ENCODE measurements around the gene NEK8. TPM values are rescaled to one million over a fixed set of nuclear protein-coding genes. Genes with fewer than 3 reads are reported as not detected.

NEK8 gene
- total RNA-seq, 1 donor from 2014 or later: 5.5 TPM

DNA sequence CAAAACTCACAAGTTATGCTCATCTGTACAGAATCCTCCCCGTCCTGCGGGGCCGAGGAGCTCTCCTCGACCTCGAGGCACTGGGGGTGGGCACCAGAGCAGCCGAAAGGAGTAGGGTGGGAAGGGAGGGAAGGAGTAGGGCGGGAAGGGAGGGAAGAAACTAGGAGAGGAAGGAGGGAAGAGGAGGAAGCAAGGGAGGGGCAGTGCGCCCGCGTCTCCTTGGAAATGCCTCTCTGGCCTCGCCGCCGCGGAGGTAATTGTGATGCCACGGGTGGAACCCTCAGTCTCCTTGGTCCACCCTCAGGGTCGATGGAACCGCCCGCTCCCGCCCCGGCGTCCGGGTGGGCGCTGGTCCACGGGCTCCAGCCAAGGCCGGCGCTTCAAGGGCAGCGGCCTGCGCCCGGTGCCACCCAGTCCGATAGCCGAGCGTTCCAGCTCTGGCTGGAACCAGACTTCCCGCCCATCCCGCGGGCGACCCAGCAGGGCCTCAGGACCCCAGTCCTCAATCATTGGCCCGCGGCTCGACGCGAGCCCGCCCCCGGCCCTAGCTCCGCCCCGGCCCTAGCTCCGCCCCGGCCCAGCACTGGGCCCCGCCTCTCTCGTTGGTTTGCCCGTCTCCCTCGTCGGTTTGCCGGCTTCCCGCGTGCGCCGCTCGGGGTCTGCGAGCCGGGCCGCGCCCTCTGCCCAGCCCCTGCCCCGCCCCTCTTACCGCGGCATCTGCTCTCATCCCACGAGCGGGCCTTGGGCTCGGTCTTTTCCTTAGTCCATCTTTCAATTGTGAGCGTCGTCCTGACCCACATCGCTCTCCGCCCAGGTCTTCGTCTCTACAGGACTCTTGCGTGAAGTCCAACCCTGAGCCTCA, 17.5 kb upstream of the NEK8 start:
- peaks cover 16% of the 10 kb centered on the region for H3K36me3 Mint-ChIP-seq (ENCODE audit: low read depth)
- TF ChIP-seq, protein P1, sequence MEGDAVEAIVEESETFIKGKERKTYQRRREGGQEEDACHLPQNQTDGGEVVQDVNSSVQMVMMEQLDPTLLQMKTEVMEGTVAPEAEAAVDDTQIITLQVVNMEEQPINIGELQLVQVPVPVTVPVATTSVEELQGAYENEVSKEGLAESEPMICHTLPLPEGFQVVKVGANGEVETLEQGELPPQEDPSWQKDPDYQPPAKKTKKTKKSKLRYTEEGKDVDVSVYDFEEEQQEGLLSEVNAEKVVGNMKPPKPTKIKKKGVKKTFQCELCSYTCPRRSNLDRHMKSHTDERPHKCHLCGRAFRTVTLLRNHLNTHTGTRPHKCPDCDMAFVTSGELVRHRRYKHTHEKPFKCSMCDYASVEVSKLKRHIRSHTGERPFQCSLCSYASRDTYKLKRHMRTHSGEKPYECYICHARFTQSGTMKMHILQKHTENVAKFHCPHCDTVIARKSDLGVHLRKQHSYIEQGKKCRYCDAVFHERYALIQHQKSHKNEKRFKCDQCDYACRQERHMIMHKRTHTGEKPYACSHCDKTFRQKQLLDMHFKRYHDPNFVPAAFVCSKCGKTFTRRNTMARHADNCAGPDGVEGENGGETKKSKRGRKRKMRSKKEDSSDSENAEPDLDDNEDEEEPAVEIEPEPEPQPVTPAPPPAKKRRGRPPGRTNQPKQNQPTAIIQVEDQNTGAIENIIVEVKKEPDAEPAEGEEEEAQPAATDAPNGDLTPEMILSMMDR (IDR thresholded peaks at IDR 0.05): no peak
- peak overlapping the region; percentile 89 for H3K4me3 Mint-ChIP-seq (ENCODE audit: unreplicated experiment)
- H3K9me3 Mint-ChIP-seq (ENCODE audit: low read depth): no peaks in the 10 kb centered on the region
- peak; percentile 96 for DNase-seq (ENCODE audit: low spot score)
- H3K4me1 Mint-ChIP-seq (ENCODE audit: low read depth): peaks cover 38% of the 10 kb centered on the region
- H3K27me3 Mint-ChIP-seq (ENCODE audit: low read depth): no peaks in the 10 kb centered on the region
- H3K27ac Mint-ChIP-seq (ENCODE audit: unreplicated experiment): peak overlapping the region; percentile 99

DNA sequence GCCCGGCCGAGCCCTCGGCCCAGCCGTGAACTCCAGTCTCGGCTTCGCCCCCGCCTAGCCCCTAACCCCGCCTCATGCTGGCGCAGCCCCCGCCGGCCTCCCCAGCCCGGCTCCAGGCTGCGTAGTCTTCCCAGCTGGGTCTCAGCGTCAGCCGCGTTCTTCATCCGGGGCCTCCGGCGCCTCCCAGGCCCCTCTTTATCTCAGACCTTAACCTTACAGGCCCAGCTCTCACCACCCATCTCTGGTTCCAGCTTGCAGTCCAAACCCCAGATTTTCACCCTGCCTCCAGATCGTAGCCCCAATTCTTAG, 16.9 kb upstream of the NEK8 start, which contains the start of gene PROCA1:
TSS of gene PROCA1 (minus strand) at position 166 of the 309 bp plus-strand sequence. CDS start 228 bp downstream, outside the sequence.
- H3K4me3 Mint-ChIP-seq (ENCODE audit: unreplicated experiment): peak within 1 kb of the TSS; percentile 89
- H3K36me3 Mint-ChIP-seq (ENCODE audit: low read depth): peaks cover 16% of the 10 kb centered on the region
- H3K27me3 Mint-ChIP-seq (ENCODE audit: low read depth): no peaks in the 10 kb centered on the region
- TF ChIP-seq, protein P1 (IDR thresholded peaks at IDR 0.05): no peak
- H3K9me3 Mint-ChIP-seq (ENCODE audit: low read depth): no peaks in the 10 kb centered on the region
- DNase-seq (ENCODE audit: low spot score): no peak
- H3K27ac Mint-ChIP-seq (ENCODE audit: unreplicated experiment): peak within 1 kb of the TSS; percentile 99
- peaks cover 43% of the 10 kb centered on the region for H3K4me1 Mint-ChIP-seq (ENCODE audit: low read depth)

DNA sequence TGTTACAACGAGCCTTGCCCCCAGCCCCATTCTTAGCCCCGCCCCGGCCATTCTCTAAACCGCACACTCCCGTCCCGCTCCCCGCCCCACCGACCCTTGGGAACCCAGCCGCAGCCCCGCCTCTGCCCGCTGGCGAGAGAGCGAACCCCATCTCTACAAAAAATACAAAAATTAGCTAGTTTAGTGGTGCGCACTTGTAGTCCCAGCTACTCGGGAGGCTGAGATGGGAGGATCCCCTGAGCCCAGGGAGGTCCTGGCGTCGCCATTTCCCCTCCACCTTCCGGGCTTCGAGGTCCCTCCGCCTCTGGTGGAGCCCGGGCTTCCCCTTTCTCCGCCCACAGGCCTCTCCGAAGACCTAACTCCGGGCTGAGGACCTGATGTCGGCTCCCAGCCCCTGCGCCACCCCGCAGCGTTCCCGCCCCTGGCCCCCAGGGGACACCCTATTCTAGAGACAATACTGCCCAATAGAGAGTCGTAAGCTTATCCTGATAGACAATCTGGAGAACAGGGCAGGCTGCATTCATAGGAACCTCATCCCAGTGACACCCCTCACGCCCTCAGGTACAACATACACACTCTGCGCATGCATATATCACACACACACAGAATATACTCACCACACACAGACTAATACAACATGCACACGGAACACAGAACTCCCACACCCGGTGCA, 16.4 kb upstream of the NEK8 start:
- peak overlapping the region; percentile 99 for H3K27ac Mint-ChIP-seq (ENCODE audit: unreplicated experiment)
- peaks cover 44% of the 10 kb centered on the region for H3K4me1 Mint-ChIP-seq (ENCODE audit: low read depth)
- H3K4me3 Mint-ChIP-seq (ENCODE audit: unreplicated experiment): peak overlapping the region; percentile 89
- TF ChIP-seq, protein P1 (IDR thresholded peaks at IDR 0.05): no peak
- H3K36me3 Mint-ChIP-seq (ENCODE audit: low read depth): peaks cover 16% of the 10 kb centered on the region
- no peak for DNase-seq (ENCODE audit: low spot score)
- H3K27me3 Mint-ChIP-seq (ENCODE audit: low read depth): no peaks in the 10 kb centered on the region
- no peaks in the 10 kb centered on the region for H3K9me3 Mint-ChIP-seq (ENCODE audit: low read depth)

DNA sequence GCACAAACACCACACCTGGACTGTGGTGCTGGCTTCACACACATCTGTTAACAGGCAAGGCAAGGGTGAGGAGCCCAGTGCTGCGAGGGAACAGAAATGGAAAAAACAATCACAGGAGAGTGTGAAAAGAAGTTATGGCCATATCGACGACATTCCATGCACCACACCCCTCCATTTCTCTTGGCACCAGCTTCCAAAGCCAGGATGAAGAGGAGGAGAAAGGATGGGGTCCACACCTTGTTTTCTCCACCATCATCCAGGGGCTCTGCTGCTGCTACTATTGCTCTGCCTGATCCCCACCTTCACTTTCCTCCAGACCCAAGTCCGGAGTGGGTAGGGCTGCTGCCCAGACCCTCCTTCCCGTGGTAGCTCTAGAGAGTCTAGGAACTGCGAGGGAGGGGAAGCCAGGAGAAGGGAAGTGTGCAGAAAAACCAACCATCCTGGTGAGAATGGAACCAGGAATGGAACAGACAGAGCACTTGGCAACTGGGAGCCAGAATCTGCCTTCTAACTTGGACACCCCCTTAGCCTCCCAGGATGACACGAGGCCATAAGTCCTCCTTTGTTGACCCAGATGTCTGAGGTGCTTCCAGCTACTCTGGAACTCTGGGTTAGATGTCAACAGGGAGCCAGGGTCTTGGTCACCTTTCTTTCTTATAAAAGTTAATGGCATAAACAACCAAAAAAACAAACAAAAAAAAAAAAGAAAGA, 15.7 kb upstream of the NEK8 start:
- DNase-seq (ENCODE audit: low spot score): no peak
- H3K27ac Mint-ChIP-seq (ENCODE audit: unreplicated experiment): peak overlapping the region; percentile 72
- peaks cover 44% of the 10 kb centered on the region for H3K4me1 Mint-ChIP-seq (ENCODE audit: low read depth)
- H3K27me3 Mint-ChIP-seq (ENCODE audit: low read depth): no peaks in the 10 kb centered on the region
- TF ChIP-seq, protein P1 (IDR thresholded peaks at IDR 0.05): no peak
- peaks cover 16% of the 10 kb centered on the region for H3K36me3 Mint-ChIP-seq (ENCODE audit: low read depth)
- no peaks in the 10 kb centered on the region for H3K9me3 Mint-ChIP-seq (ENCODE audit: low read depth)
- H3K4me3 Mint-ChIP-seq (ENCODE audit: unreplicated experiment): no peak overlapping the region

DNA sequence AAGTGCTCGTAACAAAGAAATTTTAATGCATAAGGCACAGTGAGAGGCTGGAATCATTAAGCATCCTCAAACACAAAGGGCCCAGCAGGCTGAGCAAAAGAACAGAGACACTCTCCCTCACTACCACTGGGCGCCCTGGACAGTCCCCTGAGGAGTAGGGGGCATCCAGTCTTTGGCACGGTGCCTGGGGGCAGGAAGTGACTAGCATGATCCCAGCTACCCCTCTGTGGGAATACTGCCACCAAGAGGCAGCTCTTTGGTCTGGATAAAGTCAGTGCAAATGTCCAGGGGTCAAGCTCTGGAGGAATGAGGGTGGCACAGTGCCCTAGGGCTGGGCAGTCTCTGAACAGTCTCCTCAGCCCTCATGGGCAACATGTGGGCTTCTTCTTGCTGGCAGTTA, 14.3 kb upstream of the NEK8 start:
- Mint-ChIP-seq H3K4me3 (ENCODE audit: unreplicated experiment) (no peak overlapping the region), H3K27ac (ENCODE audit: unreplicated experiment) (no peak overlapping the region), H3K4me1 (ENCODE audit: low read depth) (peaks cover 57% of the 10 kb centered on the region), H3K36me3 (ENCODE audit: low read depth) (peaks cover 16% of the 10 kb centered on the region), H3K27me3 (ENCODE audit: low read depth) (no peaks in the 10 kb centered on the region), H3K9me3 (ENCODE audit: low read depth) (no peaks in the 10 kb centered on the region)
- DNase-seq (ENCODE audit: low spot score): no peak
- TF ChIP-seq, protein P1 (IDR thresholded peaks at IDR 0.05): peak; percentile 16

Data from chondrocyte (in vitro differentiated cells).